ENCODE data around the gene DHCR7. TPM values are rescaled to one million over a fixed set of nuclear protein-coding genes. Genes with fewer than 3 reads are reported as not detected.
A peak's percentile ranks its signal among the peaks of the same experiment; 100 is the strongest.
"Not testable (repeated sequence)": the region's sequence is repeated elsewhere in the genome, so short reads cannot be mapped to it uniquely, and the experiment has no call there.

The DHCR7 gene
- total RNA-seq, 2 experiments from 2014 or later: 29.5 to 30.1 TPM

DNA sequence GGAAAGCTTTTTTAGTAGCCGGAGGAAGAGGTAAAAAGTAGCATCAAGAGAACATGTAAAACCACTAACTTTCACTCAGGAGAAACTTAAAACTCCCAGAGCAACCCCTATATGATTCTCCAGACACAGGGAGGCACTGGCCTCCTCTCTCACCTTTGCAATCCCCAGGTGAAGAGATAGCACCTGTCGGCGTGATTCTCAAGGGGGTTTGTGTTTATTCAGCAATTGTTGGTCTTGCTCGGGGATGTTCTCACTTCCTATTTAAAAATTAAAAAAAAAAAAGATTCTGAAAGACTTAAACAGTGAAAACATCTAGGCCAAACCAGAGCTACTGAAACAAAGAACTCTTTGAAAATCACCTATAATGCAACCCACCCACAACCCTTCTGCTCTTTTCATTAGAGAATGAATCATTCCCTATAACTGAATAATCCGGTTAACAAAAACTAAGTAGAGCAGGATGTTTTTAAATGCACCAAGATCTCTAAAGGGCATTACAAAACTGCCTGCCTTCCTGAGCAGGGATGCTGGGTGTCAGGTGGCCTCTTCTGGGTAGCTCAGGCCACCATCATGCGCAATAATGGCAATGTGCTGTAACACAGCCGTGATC is 24.9 kb downstream of the DHCR7 start:
- no peaks in the 10 kb centered on the region for H3K4me1 Mint-ChIP-seq
- H3K36me3 Mint-ChIP-seq (ENCODE audit: low read depth): no peaks in the 10 kb centered on the region
- ChIA-PET POLR2A (no interaction called here), CTCF (no interaction called here)
- no peak overlapping the region for H3K27ac Mint-ChIP-seq
- H3K9me3 Mint-ChIP-seq: no peaks in the 10 kb centered on the region
- no peaks in the 10 kb centered on the region for H3K27me3 Mint-ChIP-seq
- DNase-seq: no peak
- no peak overlapping the region for H3K4me3 Mint-ChIP-seq

DNA sequence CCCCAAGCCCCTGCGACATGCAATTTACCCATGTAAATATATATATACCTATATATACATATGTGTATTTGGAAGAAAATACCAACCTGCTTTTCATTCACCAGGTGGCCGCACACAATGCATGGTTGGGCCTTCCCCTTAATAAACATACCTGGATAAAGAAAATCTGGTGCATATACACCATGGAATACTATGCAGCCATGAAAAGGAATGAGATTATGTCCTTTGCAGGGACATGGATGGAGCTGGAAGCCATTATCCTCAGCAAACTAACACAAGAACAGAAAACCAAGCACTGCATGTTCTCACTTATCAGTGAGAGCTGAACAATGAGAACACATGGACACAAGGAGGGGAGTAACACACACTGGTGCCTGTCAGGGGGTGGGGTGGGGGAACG is 25.9 kb downstream of the DHCR7 start:
- POLR2A ChIA-PET; H3K4me3 Mint-ChIP-seq; H3K27me3 Mint-ChIP-seq; H3K9me3 Mint-ChIP-seq; H3K27ac Mint-ChIP-seq; H3K36me3 Mint-ChIP-seq (ENCODE audit: low read depth); H3K4me1 Mint-ChIP-seq; DNase-seq: not testable (repeated sequence)
- CTCF ChIA-PET: interaction anchor here (0.6 kb wide), 1 partner anchor 1748 kb away, joined by 3 read pairs; no protein-coding TSS in a partner anchor

DNA sequence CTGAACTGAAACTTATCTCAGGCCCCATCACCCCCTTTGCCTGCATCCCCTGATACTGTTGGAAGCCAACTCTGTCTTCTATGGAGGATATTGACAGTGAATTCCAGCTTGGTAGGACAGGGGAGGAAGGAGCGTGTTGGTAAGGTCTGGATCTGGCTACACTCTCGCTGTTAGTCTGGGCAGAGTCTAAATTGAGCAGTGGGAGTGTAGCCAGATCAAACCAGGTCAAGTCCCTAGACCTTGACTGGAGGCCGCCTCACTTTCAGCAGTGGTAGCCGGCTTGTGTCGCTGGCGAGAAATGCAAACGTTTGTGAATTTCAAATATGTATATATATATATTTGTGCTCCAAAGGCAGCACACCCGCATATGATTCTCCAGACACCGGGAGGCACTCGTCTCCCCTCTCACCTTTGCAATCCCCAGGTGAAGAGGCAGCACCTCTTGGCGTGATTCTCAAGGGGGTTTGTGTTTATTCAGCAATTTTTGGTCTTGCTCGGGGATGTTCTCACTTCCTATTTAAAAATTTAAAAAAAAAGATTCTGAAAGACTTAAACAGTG is 26.7 kb downstream of the DHCR7 start:
- POLR2A ChIA-PET: no interaction called here
- Mint-ChIP-seq H3K27me3 (peaks cover 1% of the 10 kb centered on the region), H3K4me3 (no peak overlapping the region), H3K27ac (no peak overlapping the region), H3K9me3 (no peaks in the 10 kb centered on the region), H3K36me3 (ENCODE audit: low read depth) (no peaks in the 10 kb centered on the region), H3K4me1 (no peaks in the 10 kb centered on the region)
- no peak for DNase-seq
- CTCF ChIA-PET: interaction anchor here (0.6 kb wide), 1 partner anchor 1747 kb away, joined by 3 read pairs; no protein-coding TSS in a partner anchor

DNA sequence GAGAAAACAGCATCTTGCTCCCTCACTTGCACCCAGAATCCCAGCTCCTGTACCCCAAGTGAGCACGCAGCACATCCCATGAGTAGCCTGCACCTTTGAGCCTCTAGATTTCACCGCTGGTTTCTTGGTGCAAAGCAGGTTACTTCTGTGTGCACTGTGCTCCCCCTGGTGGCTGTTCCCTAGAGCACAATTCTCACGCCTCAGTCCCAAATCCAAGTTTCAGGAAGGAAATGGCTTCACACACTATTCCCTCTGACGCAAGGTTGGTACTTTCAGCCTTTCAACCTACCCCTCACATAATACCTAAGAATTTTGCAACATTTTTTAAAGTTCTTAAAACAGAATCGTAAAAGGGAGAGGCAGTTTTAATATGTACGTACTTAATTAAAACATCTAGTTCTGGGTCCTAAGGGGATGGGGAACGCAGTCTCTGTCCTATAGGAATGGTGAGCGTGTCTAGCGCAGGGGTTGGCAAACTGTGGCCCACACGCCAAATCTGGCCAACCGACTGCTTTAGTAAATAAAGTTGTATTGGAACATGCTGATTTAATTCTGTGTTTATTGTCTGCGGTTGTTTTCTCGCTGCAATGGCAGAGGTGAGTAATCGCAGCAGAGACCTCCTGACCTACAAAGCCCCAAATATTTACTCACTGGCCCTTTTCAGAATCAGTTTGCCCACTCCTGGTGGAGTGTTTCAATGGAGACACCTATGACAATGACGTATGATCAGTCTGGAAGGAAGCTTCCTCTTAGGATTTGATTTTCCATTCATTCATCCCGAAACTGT is 27.5 kb downstream of the DHCR7 start:
- Mint-ChIP-seq H3K27ac (no peak overlapping the region), H3K36me3 (ENCODE audit: low read depth) (no peaks in the 10 kb centered on the region), H3K9me3 (no peaks in the 10 kb centered on the region), H3K4me3 (no peak overlapping the region), H3K27me3 (peaks cover 1% of the 10 kb centered on the region), H3K4me1 (no peaks in the 10 kb centered on the region)
- ChIA-PET CTCF (no interaction called here), POLR2A (no interaction called here)
- DNase-seq: peak; percentile 27

DNA sequence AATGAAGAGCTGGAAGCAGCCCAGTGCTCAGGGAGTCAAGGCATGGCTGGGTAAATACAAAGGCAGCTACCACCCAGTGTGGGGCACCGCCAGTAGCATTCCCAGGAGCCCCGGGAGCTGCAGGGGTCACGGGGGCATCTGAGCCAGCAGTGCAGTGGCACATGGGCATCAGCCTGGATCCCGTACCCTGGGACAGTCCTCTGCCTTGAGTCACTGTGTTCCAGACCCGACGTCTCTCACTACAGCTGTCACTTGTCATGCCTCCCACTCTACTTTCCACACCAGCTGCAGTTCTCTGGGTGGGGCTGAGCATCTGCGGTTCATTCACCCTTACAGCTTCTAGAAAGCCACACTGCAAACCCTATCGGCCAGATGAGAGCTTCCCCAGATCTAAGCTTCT is 29.6 kb downstream of the DHCR7 start:
- Mint-ChIP-seq H3K4me1 (no peaks in the 10 kb centered on the region), H3K9me3 (no peaks in the 10 kb centered on the region), H3K4me3 (no peak overlapping the region), H3K27me3 (peaks cover 1% of the 10 kb centered on the region), H3K36me3 (ENCODE audit: low read depth) (no peaks in the 10 kb centered on the region), H3K27ac (no peak overlapping the region)
- CTCF ChIA-PET: no interaction called here
- POLR2A ChIA-PET: no interaction called here
- no peak for DNase-seq

DNA sequence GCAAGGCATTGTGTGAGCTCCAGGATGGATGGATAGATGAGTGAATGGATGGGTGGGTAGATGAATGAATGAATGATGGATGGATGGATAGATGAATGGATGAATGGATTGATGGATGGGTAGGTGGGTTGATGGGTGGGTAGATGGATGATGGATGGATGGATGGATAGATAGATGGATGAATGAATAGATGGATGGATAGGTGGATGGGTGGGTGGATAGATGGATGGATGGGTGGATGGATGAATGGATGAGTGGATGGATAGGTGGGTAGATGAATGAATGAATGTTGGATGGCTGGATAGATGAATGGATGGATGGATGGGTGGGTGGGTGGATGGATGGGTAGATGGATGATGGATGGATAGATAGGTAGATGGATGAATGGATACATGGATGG is 33.5 kb downstream of the DHCR7 start:
- no peaks in the 10 kb centered on the region for H3K4me1 Mint-ChIP-seq
- no peaks in the 10 kb centered on the region for H3K36me3 Mint-ChIP-seq (ENCODE audit: low read depth)
- ChIA-PET POLR2A (no interaction called here), CTCF (no interaction called here)
- no peak overlapping the region for H3K4me3 Mint-ChIP-seq
- H3K9me3 Mint-ChIP-seq: no peaks in the 10 kb centered on the region
- H3K27ac Mint-ChIP-seq: no peak overlapping the region
- peaks cover 1% of the 10 kb centered on the region for H3K27me3 Mint-ChIP-seq
- no peak for DNase-seq

DNA sequence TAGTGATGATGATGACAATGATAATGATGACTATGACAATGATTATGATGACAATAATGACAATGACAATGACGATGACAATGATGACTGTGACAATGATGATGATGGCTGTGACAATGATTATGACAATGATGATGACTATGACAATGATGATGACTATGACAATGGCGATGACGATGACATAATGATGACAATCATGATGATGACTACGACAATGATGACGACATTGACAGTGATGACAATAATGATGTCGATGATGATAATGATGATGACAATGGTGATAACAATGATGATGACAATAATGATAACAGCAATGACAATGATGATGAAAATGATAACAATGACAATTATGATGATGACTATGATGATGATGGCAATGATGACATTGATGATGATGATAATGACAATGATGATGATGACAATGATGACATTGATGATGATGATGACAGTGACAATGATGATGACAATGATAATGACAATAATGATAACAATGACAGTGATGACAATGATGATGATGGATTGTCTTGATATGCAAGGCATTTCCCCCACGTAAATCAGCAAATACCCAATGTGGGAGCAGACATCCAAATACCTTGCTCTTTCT is 37.7 kb downstream of the DHCR7 start:
- Mint-ChIP-seq H3K27me3 (no peaks in the 10 kb centered on the region), H3K27ac (no peak overlapping the region), H3K9me3 (no peaks in the 10 kb centered on the region), H3K4me1 (no peaks in the 10 kb centered on the region), H3K36me3 (ENCODE audit: low read depth) (no peaks in the 10 kb centered on the region), H3K4me3 (no peak overlapping the region)
- no peak for DNase-seq
- ChIA-PET POLR2A (no interaction called here), CTCF (no interaction called here)

DNA sequence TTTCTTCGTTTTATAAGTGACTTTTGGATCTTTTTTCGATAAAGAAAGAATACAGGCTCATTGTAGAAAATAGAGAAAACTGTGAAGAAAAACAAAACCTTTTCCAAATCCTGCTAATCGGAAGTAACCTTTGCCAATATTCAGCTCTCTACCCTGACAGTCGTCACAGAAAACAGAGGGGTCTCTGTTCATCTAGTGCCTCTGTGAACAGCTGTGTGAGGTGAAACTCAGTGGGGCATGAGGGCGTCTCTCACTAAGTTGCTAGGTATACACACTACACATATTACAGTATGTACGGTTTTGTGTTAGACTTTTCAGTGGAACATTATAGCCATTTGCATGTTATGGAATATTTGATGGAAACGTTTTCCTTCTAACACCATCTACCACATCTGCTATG is 39.4 kb downstream of the DHCR7 start:
- POLR2A ChIA-PET: no interaction called here

DNA sequence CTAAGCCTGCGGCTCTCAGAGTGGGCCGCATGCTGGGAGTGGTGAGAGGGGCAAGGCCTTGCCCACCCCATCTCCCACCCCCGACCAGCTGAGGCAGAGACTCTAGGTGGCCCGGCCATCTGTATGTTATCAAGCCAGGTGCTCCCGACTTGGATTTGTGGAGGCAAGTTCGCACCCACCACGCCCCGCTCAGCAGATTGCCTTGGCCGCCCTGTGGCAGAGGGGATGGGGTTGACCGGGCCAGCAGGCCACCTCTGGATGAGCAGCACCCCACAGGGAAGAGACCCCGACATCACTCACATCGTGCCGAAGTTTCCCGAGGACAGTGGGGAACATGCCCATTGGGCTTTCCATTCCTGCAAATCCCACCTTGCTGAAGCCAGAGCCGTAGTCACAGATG is 40.8 kb downstream of the DHCR7 start:
- Mint-ChIP-seq H3K4me1 (no peaks in the 10 kb centered on the region), H3K9me3 (peaks cover 2% of the 10 kb centered on the region), H3K27ac (no peak overlapping the region), H3K4me3 (no peak overlapping the region), H3K36me3 (ENCODE audit: low read depth) (no peaks in the 10 kb centered on the region), H3K27me3 (no peaks in the 10 kb centered on the region)
- no peak for DNase-seq
- ChIA-PET POLR2A (no interaction called here), CTCF (no interaction called here)

More for the DNA sequence above, 39.4 kb downstream of the DHCR7 start:
- Mint-ChIP-seq H3K9me3 (peaks cover 2% of the 10 kb centered on the region), H3K27ac (no peak overlapping the region), H3K4me1 (no peaks in the 10 kb centered on the region), H3K36me3 (ENCODE audit: low read depth) (no peaks in the 10 kb centered on the region), H3K4me3 (no peak overlapping the region), H3K27me3 (no peaks in the 10 kb centered on the region)
- CTCF ChIA-PET: no interaction called here
- DNase-seq: no peak

DNA sequence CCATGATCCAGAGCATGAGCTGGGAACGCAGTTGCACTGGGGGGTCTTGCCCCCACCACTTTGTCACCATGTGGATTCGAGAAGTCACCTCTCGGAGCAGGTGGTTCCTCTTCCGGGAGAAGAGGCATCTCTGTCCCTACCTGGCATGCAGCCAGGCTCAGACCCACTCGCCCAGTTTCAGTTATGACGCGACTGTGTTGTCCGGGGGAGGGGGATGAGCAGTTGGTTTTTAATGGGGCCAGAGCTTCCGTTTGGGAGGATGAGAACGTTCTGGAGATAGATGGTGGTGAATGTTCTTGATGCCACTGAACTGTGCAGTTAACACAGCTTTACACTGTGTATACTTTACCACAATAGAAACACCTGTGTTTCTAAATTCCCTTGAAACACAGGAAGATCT is 41.5 kb downstream of the DHCR7 start:
- no peak overlapping the region for H3K27ac Mint-ChIP-seq
- no peak for DNase-seq
- CTCF ChIA-PET: no interaction called here
- H3K27me3 Mint-ChIP-seq: no peaks in the 10 kb centered on the region
- POLR2A ChIA-PET: no interaction called here
- H3K36me3 Mint-ChIP-seq (ENCODE audit: low read depth): no peaks in the 10 kb centered on the region
- H3K9me3 Mint-ChIP-seq: peaks cover 2% of the 10 kb centered on the region
- H3K4me3 Mint-ChIP-seq: no peak overlapping the region
- no peaks in the 10 kb centered on the region for H3K4me1 Mint-ChIP-seq

DNA sequence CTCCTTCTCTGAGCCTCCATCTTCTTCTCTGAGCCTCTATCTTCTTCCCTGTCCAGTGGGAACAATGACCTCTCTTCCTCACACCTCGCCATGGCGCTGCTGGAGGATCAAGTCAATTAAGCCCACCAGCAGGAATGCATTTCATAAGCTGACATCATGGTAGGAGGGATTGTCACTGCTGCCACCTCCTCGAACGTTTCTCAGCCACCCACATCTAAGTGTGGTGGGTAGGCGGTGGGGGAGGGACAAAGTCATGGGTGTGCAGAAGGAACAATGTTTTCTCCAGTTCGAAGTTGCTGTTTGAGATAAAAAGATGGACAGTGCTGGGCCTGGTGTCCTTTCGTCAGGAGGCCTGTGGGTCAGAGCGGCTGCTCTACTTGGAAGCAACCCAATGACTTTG is 44.0 kb downstream of the DHCR7 start:
- Mint-ChIP-seq H3K4me1 (no peaks in the 10 kb centered on the region), H3K36me3 (ENCODE audit: low read depth) (no peaks in the 10 kb centered on the region), H3K9me3 (peaks cover 2% of the 10 kb centered on the region), H3K27ac (no peak overlapping the region), H3K4me3 (no peak overlapping the region), H3K27me3 (no peaks in the 10 kb centered on the region)
- DNase-seq: no peak
- ChIA-PET CTCF (interaction anchor here (0.6 kb wide), 1 partner anchor 25 kb away, joined by 6 read pairs; no protein-coding TSS in a partner anchor), POLR2A (no interaction called here)

DNA sequence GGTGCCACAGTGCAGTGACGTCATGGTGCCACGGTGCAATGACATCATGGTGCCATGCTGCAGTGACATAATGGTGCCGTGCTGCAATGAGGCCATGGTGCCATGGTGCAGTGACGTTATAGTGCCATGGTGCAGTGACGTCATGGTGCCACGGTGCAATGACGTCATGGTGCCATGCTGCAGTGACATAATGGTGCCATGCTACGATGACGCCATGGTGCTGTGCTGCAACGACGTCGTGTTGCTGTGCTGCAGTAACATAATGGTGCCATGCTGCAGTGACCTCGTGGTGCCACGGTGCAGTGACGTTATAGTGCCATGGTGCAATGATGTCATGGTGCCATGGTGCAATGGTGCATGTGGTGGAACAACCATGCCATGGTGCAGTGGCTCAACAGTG is 45.3 kb downstream of the DHCR7 start:
- CTCF ChIA-PET: no interaction called here
- Mint-ChIP-seq H3K27me3 (no peaks in the 10 kb centered on the region), H3K4me1 (no peaks in the 10 kb centered on the region), H3K9me3 (peaks cover 2% of the 10 kb centered on the region), H3K4me3 (no peak overlapping the region), H3K36me3 (ENCODE audit: low read depth) (no peaks in the 10 kb centered on the region), H3K27ac (no peak overlapping the region)
- POLR2A ChIA-PET: no interaction called here
- DNase-seq: no peak

DNA sequence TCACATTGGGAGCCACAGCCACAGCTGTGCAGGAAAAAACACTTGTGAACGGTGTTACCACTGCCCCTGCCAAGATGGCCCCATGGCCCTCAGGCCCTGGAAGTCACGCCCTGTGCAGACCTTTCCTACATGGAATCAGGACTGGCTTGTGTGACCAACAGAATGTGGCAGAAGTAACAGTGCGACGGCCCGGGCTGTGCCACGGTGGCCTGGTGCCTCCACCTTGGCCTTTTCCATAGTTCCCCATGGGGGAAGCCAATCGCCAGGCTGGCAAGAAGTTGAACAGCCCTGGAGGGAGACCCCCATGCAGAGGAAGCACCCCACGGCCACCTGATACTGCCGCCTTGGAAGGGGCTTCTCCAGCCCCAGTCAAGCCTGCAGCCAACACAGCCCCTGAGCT is 48.0 kb downstream of the DHCR7 start:
- no peak for DNase-seq
- ChIA-PET POLR2A (no interaction called here), CTCF (no interaction called here)
- peaks cover 2% of the 10 kb centered on the region for H3K9me3 Mint-ChIP-seq
- H3K4me1 Mint-ChIP-seq: no peaks in the 10 kb centered on the region
- no peaks in the 10 kb centered on the region for H3K27me3 Mint-ChIP-seq
- no peak overlapping the region for H3K27ac Mint-ChIP-seq
- no peak overlapping the region for H3K4me3 Mint-ChIP-seq
- no peaks in the 10 kb centered on the region for H3K36me3 Mint-ChIP-seq (ENCODE audit: low read depth)

All from activated CD4-positive, alpha-beta T cell treated with anti-CD3 and anti-CD28 coated beads, Interleukin-2, amount 10 ng/mL, durations not matched to agents 7 days and 5 days (primary cell).